Activated gamma-delta T cell (primary cell): ENCODE results near the gene ICAM2.
"Not testable (repeated sequence)": the region's sequence is repeated elsewhere in the genome, so short reads cannot be mapped to it uniquely, and the experiment has no call there.

Source experiments
- DNase-seq: peaks from one replicate; lab custom pipeline; 2025; lab: John Stamatoyannopoulos, UW

Gene ICAM2

DNA sequence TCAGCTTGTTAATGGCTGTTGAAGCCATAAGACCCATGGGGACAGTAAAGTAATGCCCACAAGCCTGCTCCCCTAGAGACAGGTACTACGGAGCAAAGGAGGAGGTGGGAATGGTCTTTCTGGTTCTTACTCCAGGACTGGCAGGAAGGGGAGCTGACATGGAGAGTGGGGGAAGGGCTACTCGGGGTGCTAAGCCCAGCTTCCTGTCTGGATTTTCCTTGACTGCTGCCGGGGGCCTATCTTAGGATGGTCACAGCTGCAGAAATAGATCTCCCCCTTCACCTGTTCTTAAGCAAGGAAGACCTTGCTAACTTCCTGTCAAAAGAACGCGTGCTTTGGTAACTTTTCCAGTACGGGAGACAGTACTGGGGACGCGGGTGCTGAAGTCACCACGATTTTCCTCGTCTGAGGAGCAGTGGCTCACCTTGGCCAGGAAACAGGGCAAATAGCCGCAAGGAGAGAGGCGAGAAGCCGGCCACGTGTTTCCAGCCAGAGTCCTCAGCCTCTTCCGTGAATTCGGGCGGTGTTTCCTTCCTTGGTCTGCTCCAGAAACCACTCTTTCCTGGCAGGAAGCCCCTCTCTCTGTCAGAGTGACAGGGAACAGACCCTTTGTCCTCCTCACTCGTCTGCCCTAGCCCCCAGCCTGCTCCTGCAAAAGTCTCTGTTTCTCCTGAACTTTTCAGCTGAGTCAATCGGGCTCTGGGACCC, 22.9 kb downstream of the ICAM2 start:
- no peak for DNase-seq

DNA sequence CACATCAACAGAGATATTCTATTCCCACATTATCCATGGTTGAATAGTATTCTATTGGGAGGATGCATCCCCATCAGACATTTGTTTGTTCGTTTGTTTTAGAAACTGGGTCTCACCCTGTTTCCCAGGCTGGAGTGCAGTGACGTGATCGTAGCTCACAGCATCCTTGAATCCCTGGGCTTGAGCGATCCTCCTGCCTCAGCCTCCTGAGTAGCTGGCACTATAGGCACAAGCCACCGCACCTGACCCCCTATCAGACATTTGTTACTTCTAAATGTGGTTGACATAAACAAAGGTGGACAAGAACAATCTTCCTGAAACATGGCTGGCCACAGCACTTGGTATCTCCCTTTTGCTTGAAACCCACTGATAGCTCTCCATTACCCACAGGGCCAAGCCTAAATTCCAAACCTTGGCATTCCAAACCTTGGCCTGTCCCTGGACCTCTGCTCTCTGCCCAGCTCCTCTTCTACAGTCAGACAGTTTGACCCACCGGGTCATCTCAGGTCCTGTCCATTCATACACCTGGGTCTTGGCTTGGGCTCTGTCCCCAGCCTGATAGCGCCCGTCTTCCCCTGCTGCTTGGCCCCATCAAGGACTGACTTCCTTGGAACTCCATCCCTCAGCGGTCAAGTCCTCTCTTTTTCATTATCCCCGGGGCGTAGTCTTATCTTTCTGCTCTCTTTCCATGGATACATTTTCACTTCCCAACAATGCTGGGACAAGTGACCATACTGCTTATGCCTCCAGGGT, 23.8 kb downstream of the ICAM2 start:
- no peak for DNase-seq

DNA sequence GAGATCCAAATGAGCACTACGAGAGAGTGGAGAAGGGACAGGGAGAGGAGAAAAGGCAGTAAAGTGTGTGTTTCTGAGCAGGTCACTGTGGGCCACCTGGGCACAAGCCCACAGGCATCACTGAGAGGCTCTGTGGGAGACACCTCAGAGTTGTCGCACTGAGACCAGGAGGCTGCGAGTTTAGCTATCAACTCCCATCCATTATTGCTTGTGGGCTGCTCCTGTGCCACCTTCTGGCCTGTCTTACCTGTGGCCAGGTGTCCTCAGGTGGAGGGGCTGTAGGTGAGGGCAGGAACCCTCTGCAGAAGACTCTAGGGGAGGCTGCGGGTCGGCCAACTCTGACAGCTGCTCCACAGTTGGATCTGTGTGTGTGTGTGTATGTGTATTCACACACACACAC, 24.8 kb downstream of the ICAM2 start:
- no peak for DNase-seq

DNA sequence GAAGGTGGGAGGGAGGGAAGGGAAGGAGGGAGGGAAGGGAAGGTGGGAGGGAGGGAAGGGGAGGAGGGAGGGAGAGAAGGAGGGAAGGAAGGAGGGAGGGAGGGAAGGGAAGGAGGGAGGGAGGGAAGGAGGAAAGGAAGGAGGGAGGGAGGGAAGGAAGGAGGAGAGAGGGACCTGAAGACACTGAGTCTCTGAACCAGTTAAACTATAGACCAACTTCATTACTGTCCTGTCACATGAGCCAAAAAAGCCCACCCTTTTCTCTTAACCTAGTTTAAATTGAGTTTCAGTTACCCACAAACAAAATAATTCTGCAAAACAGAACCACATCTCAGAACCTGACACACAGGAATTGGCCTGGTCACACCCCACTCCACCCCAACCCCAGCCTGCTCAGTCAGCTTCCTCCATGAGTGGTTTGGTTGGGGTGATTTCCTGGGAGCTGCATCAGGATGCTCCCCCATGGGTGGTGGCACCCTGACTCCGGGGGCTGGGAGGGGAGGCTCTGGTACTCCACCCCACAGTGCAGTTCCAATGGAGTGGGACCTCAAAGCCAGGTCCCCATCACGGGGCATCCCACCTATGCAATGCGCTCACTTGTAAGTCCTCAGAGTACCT, 27.0 kb downstream of the ICAM2 start:
- no peak for DNase-seq

DNA sequence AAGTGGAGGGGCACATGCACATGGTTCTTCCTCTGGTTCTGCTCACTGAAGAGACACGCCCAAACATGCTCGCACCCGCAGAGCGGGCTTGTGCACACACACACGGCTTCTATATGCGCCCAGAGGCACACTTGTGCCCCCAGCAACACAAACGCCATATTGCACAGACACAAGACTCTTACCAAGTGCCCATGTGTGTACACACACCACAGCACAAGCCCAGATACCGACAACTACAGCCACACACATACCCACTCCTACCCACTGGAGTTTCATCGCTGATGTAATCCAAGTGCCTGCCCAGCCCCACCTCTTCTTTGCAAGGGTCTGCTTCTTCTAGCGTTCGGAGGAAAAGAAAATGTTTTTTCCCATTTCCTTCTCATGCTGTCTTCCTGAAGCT, 28.8 kb downstream of the ICAM2 start:
- no peak for DNase-seq

DNA sequence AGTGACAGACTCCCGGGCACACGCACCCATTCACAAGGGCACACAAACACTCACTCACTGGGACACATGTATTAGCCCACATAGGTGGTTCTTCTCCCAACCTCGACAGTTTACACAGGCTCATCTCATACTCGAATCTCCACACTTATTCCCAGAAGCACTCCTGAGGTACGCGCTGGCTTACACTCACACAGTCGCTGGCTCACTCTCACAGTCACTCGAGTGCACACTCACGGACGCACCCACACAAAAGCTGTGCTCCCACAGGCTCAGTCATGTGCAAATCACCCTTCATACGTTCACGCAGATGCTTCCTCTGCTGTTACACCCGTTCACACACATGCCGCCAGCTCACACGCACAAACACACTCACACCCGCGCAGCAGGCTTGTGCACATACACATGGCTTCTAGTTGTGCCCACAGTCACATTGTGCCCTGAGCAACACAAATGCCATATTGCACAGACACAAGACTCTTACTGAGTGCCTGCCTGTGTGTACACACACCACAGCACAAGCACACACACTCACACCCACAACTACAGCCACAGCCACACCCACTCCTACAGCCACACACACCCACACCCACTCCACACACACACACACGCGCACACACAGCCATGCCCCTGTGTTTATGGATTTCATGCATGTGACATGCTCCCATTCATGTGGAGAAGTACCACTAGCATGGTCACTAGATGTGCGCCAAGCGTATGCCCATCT, 30.6 kb downstream of the ICAM2 start:
- DNase-seq = no peak

DNA sequence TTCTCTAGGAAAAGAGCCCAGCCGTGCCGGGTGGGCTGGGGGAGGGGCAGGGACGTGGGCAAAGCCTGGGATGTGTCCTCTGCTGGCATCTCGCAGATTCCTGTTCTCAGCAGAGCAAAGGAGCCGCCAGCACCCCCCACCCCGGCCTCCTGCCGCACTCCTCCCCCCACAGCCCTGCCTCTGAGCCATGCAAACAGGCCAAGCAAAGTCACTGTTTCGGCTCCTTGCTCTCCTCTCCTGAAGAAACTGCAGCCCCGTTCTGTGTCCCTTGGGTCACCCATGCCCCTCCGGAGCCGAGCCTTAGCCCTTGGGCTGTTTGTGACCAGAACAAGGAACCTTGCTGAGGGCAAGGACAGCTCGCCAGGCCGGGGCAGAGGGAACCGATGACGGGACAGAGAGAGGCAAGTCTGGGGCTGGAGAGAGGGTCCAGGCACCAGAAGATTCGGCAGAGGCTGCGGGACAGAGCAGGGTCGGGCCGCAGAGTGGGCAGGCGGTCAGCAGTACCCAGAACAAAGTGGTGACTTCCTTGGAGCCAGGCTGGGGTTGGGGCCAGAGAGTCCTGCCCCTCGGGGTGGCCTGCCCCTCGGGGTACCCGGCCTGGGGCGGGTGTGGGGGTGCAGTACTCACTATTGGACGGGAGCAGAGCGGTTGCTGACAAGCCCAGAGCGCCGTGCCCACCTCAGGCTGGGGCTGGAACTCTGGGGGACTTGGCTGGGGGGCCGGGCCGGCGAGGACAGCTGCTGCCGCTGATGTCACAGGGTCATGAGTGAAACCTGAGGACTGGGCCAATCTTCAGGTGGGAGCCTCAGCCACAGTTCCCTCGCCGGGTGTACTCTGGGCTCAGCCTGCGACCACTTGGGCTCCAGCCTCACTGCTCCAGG, 31.5 kb downstream of the ICAM2 start:
- no peak for DNase-seq

DNA sequence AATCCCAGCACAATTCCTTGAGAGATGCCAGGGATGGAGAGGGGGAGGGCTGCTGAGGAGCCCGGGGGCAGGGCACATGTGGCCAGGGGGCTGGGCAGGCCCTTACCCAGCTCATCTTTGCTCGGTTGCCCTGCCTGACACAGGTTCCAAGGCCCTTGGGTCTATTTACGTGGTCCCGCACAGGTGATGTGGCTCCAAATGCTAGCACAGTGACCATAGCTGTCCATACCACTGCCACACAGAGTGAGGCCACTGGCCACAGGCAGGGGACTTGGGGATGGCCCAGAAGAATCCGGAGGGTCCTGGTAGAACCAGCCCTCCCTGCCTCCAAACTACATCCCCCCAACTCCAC, 32.3 kb downstream of the ICAM2 start:
- DNase-seq = no peak

DNA sequence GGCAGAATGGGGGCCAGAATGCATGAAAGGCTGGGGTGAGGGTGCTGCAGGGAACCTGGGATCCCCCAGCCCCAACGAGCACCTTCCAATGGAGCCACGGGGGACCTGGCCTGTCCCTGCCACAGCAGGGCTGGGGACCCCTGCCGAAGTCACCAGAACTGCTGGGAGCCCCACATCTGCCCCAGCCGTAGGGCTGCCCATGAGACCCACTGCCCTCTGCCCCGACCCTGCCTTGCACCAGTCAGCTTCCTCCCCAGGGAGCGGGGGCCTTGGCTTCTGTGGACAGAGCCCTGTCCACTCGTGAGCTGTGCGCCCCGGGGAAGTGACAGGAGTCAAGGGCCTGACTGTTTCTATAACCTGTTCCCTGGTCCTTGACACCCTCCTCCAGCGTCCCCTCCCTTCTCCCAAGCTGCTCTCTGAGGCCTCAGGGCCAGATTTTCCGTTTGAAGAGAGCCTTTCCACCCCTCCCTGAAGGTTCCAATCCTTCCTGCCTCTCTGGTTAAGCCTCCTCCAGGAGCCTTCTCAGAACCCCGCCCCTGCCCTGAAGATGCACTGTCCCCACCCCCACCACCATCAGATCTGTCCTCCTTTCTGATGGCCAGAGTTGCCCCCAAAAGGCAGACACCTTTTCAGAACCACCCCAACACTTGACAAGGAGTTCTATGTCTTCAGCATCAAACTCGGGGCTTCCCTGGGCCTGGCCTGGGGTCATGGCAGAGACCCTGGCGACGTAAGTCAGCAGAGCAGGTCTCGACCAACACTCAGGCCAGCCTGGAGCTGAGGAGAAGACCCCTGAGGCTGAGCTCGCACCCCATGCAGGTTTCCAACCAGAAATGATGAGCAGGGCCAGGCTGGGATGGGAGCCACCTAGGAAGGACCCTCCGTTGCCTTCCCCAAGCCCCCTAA, 33.0 kb downstream of the ICAM2 start:
- no peak for DNase-seq

DNA sequence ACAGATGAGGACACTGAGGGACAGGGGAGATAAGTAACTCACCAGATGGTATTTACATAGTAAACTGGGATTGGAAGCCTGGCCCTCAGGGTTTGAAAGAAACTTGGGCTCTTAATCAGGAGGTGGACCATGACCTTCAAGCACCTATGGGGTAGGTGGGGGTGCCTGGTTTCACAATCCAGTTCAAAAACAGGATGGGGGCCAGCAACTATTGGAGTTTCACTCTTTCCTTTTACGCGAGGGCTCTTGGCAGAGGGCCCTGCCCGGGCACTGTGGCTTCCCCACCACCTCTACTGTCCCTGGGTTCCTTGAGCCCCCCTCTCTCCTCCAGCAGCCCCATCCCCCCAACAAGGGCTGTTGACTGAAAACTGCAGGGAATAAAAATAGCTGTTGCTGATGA, 33.6 kb downstream of the ICAM2 start:
- no peak for DNase-seq

DNA sequence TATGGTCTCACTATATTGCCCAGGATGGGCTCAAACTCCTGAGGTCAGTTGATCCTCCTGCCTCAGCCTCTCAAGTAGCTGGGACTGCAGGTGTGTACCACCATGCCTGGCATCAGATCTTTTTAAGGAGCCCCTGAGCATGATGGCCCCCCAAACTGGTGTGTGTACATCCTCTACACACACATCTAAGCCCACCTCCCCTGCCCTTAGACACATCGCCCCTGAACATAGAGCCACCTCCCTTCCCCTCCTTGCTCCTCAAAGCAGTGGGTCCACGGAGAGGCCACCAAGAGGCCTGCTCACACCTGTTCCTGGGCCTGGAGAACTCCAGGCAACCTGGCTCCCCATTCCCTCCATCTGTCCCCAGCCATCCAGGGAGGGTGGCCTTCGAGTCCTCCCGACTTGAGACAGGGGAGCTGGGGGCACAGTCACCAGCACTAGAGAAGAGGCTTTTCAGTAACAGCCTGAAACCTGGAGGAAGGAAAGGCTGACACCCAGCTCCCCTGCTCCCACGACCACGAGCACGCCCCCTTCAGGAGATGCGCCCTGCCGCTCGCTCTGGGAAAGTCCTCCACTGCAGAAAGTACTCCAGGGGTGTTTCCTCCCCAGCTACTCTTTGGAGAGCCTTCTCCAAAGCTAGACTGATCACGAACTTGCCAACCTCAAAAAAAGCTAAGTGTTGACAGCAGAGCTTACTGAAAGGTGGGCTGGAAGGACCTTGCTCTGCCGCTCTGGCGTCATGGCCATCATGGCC, 34.9 kb downstream of the ICAM2 start:
- no peak for DNase-seq

DNA sequence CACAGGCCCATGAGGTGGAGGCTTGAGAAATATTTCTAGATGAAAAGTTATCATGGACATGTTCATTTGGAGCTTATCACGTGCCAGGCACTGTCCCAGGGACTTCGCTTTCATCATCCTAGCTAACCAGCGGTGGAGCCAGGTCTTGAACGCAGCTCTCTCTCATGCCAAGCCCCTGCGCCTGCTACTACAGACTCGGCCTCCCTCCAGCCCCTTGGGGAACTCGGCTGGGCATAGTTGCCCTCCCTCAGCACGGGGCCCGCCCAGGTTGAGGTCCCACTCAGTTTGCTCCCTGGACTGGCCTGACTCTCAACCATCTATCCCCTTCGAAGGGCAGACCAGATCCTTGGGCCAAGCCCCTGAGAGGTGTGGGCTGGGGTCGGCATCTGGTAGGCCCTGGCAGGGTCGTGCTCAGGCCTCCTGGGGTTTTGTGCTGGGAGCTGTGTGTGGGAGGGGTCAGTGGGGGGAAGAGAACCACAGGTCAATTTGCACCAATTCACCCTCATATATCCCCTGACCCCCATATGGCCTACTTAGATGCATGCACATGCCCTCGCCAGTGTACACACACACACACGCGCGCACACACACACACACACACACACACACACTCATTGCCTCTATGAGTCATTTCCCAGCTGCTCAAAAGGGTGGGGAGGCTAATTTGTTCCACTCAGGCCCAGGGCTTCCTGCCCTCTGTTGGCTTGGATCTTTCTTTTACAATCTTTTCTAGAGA, 35.6 kb downstream of the ICAM2 start:
- DNase-seq = no peak

DNA sequence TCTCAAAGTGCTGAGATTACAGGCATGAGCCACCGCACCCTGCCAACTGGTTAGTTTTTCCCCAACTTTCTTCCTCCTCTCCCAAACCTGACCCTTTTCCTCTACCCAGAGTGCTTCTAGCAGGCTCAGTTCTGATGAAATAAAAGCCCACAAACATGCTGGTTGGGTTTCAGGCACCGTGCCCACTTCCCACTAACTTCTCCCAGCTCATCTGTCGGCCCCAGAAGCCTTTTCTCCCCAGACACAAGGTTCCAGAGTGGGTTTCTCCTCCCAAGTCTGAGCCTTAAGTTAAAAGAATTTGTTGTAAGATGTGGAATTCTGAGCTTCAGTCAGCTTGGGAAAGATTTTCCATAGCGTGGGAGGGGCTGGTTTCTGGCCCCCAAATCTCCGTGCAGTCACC, 36.2 kb downstream of the ICAM2 start:
- no peak for DNase-seq

DNA sequence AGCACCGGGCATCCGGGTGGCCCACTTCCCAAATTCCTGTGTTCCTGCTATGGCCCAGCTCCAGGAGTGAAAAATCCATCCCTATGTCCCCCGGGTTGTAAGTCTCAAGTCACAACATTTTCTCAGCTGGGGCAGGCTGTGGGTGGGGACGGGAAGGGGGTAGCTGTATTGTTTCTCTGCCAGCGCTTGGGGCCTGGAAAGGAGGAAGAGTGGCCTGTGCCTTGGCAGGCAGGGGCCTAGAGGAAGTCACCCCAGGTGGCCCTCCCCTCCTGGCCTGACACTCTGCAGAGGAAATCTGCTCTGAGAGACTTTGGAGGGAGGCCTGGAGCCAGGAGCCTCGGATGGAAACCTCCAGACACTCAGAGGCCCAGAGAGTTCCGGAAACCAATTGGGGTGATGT, 37.1 kb downstream of the ICAM2 start:
- DNase-seq = no peak

DNA sequence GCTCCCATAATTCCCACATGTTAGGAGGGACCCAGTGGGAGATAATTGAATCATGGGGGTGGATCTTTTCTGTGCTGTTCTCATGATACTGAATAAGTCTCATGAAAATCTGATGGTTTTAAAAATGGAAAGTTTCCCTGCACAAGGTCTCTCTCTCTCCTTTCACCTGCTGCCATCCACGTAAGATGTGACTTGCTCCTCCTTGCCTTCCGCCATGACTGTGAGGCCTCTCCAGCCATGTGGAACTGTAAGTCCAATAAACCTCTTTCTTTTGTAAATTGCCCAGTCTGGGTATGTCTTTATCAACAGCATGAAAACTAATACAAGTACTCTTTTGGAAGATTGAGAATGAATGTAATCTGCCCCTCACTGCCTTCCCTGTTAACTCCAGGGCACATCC, 37.8 kb downstream of the ICAM2 start:
- not testable (repeated sequence) for DNase-seq

DNA sequence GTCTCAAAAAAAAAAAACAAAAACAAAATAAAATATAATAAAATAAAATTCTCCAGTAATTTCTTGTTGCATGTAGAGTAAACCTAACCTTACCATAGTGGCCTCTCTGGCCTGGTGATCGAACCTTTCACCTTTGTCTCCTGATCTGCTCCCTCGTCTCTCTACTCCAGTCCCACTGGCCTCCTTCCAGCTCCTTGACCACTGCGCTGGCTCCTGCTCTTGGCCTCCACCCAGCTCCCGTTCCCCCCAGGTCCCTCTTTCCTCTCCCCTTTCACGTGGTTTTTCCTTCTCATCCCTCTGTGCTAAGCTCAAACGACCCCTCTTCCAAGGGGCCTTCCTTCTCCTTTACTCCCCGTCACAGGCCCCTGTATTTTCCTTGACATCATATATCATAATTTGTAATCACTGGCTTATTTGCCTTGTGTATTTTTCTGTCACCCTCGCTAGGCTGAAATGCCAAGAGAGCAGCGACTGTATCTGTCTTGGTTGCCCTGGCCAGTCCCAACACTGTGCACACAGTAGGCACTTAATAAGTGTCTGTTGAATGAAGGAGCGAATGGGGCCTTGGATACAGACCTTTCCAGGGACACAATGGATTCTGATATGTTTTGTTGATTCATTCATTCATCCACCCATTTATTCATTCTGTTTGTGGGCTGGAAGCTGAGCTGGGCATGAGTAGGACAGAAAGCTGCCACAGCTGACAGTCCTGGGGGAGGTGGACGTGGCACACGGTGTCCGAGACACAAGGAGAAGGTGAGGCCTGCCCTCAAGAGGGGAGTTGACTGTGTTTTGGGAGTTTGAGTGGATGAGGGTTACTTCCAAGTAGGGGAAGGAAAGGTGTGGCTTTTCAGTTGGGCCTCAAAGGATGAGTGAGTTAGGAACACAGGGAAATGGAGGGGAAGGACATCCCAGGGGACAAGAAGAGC, 41.9 kb downstream of the ICAM2 start:
- DNase-seq = no peak

DNA sequence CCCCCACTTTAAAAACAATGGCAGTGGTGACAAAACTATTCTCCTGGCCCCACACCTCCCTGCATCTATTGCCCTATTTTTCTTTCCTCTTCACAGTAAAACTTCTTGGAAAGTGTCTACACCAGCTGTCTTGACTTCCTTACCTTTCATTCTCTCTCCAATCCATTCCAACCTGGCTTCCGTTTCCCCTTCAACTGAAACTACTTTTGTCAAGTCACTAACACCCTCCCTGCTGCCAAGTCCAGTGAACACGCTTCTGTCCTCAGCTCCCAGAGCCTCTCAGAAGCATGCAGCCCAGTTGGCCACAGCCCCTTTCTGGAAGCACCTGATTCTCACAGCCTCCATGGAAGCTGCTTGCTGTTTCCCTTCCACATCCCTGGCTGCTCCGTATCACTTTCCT, 43.7 kb downstream of the ICAM2 start:
- no peak for DNase-seq

DNA sequence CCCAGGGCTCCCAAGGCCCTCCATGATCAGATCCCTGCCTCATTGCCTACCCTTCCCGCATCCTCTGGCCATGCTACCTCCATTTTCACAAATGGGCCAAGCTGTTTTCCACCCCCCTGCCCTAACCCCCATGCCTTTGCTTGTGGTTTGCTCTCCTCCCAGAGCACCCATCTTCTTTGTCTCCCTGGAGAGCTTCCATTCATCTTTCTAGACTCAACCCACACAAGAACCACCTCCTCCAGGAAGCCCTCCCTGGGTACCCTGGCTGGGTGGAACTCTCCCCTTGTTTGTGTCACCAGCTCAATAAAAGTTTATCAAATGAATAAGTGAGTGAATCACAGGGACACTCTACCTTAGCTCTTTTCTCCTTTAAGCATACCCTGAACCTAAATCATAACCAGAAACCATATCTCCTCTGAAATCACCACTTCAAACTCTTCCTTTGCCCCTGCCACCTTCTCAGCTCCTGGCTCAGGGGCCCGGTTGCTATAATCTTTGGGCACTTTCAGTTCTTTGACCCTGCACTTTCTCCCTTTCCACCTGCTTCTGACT, 44.8 kb downstream of the ICAM2 start:
- no peak for DNase-seq
